Ishikawa (cell line): Measurements from ENCODE around the gene ARGLU1.

Source experiments
- CEBPB ChIP-seq: IDR thresholded peaks from 2 replicates; pipeline ENCODE4 v1.6.1; 2012
- CREB1 ChIP-seq: IDR thresholded peaks from 2 replicates; pipeline ENCODE4 v1.6.1; 2012; ENCODE audit warnings: low read depth
- EGR1 ChIP-seq: IDR thresholded peaks from 2 replicates; pipeline ENCODE4 v1.6.1; 2012
- EP300 ChIP-seq: IDR thresholded peaks from 2 replicates; pipeline ENCODE4 v1.6.1; 2012; ENCODE audit warnings: borderline replicate concordance
- FOXM1 ChIP-seq: IDR thresholded peaks from 2 replicates; pipeline ENCODE4 v1.6.1; 2012; ENCODE audit warnings: low read depth, borderline replicate concordance
- NFIC ChIP-seq: IDR thresholded peaks from 2 replicates; pipeline ENCODE4 v1.6.1; 2012
- RAD21 ChIP-seq: IDR thresholded peaks from 2 replicates; pipeline ENCODE4 v1.6.1; 2012; ENCODE audit warnings: low read depth
- TAF1 ChIP-seq: IDR thresholded peaks from 2 replicates; pipeline ENCODE4 v1.6.1; 2012; ENCODE audit warnings: low read depth, mild to moderate bottlenecking
- YY1 ChIP-seq: IDR thresholded peaks from 2 replicates; pipeline ENCODE4 v1.6.1; 2012; ENCODE audit warnings: low read depth
- ZBTB7A ChIP-seq: IDR thresholded peaks from 2 replicates; pipeline ENCODE4 v1.6.1; 2012; ENCODE audit warnings: low read depth
- TF ChIP-seq, protein P1 (sequence below): IDR thresholded peaks from 2 replicates; pipeline ENCODE4 v1.6.1; 2012

DNA sequence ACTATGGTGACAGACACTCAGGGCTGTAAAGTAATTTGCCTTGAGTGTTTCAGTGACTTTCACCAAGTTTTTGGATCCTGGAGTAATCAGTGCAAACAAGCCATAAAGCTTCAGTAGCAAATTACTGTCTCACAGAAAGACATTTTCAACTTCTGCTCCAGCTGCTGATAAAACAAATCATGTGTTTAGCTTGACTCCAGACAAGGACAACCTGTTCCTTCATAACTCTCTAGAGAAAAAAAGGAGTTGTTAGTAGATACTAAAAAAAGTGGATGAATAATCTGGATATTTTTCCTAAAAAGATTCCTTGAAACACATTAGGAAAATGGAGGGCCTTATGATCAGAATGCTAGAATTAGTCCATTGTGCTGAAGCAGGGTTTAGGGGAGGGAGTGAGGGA, 9.4 kb downstream of the ARGLU1 start:
- no peak for TF ChIP-seq TAF1
- TF ChIP-seq YY1, result no peak
- no peak for TF ChIP-seq RAD21
- TF ChIP-seq EP300, result no peak
- TF ChIP-seq, protein P1, sequence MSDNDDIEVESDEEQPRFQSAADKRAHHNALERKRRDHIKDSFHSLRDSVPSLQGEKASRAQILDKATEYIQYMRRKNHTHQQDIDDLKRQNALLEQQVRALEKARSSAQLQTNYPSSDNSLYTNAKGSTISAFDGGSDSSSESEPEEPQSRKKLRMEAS, result no peak
- TF ChIP-seq EGR1, result no peak
- TF ChIP-seq FOXM1, result no peak
- TF ChIP-seq CEBPB, result no peak
- no peak for TF ChIP-seq CREB1
- no peak for TF ChIP-seq NFIC
- no peak for TF ChIP-seq ZBTB7A
